Superior temporal gyrus (tissue), 1 donor: Measurements from ENCODE around the gene KRTAP4-11.
"Not testable (repeated sequence)": the region's sequence is repeated elsewhere in the genome, so short reads cannot be mapped to it uniquely, and the experiment has no call there.

Experiments used
- DNase-seq: peaks from one replicate; pipeline ENCODE4 v3.0.0-alpha.2; 2016; ENCODE audit errors: extremely low spot score

The KRTAP4-11 gene

GRCh38 chr17:41123991-41124371 is 5.8 kb upstream of the KRTAP4-11 start, which contains the start of gene KRTAP4-12:
Gene KRTAP4-12 (minus strand): TSS chr17:41124182. CDS start chr17:41124122, 60 bp downstream.
- not testable (repeated sequence) for DNase-seq

GRCh38 chr17:41123292-41123990 is 5.3 kb upstream of the KRTAP4-11 start:
- not testable (repeated sequence) for DNase-seq

GRCh38 chr17:41121742-41122141 is 3.6 kb upstream of the KRTAP4-11 start:
- DNase-seq, result no peak

GRCh38 chr17:41119696-41120690 is 1.8 kb upstream of the KRTAP4-11 start:
- DNase-seq, result not testable (repeated sequence)

- DNase-seq, result no peak
Measured at GRCh38 chr17:41118721-41119120, 548 bp upstream of the KRTAP4-11 start.

- no peak for DNase-seq
Measured at GRCh38 chr17:41116297-41116696, 1.9 kb downstream of the KRTAP4-11 start.

- DNase-seq, result no peak
Measured at GRCh38 chr17:41111151-41111885, 6.9 kb downstream of the KRTAP4-11 start.

- DNase-seq, result not testable (repeated sequence)
Measured at GRCh38 chr17:41108728-41109386, 9.3 kb downstream of the KRTAP4-11 start.

GRCh38 chr17:41107941-41108450 is 10.2 kb downstream of the KRTAP4-11 start:
- no peak for DNase-seq

GRCh38 chr17:41105347-41105746 is 12.8 kb downstream of the KRTAP4-11 start, which contains the start of gene KRTAP4-9:
Gene KRTAP4-9 (plus strand): TSS chr17:41105389. CDS start chr17:41105389, 0 bp downstream.
- DNase-seq, result not testable (repeated sequence)

GRCh38 chr17:41104386-41105038 is 13.7 kb downstream of the KRTAP4-11 start:
- not testable (repeated sequence) for DNase-seq

- no peak for DNase-seq
Measured at GRCh38 chr17:41103896-41104295, 14.3 kb downstream of the KRTAP4-11 start.

GRCh38 chr17:41101586-41102259 is 16.4 kb downstream of the KRTAP4-11 start, which contains the start of gene KRTAP4-16:
Gene KRTAP4-16 (minus strand): TSS chr17:41102209. CDS start chr17:41102209, 0 bp downstream.
- DNase-seq, result no peak

- DNase-seq, result not testable (repeated sequence)
Measured at GRCh38 chr17:41099682-41100480, 18.3 kb downstream of the KRTAP4-11 start.

GRCh38 chr17:41098481-41098880 is 19.7 kb downstream of the KRTAP4-11 start:
- DNase-seq, result no peak

- no peak for DNase-seq
Measured at GRCh38 chr17:41098042-41098441, 20.1 kb downstream of the KRTAP4-11 start, which contains the start of gene KRTAP4-8. Gene KRTAP4-8 (minus strand): TSS chr17:41098142. CDS start chr17:41098084, 58 bp downstream.

GRCh38 chr17:41096055-41096454 is 22.1 kb downstream of the KRTAP4-11 start:
- DNase-seq, result no peak

- not testable (repeated sequence) for DNase-seq
Measured at GRCh38 chr17:41088760-41089352, 29.3 kb downstream of the KRTAP4-11 start.
